Activated CD4-positive, alpha-beta T cell treated with anti-CD3 and anti-CD28 coated beads, Interleukin-2, amount 50 U/mL, for 16 hours (primary cell): Measurements from ENCODE around the gene TRIM69.
"Not testable (repeated sequence)": the region's sequence is repeated elsewhere in the genome, so short reads cannot be mapped to it uniquely, and the experiment has no call there.

Experiments
- DNase-seq: peaks from one replicate; pipeline ENCODE4 v3.0.0-alpha.2; 2020

TRIM69 gene

GRCh38 chr15:44753345-44753744 lies 17.0 kb downstream of the TRIM69 start:
- DNase-seq, result no peak

GRCh38 chr15:44763187-44763586 lies 26.9 kb downstream of the TRIM69 start:
- DNase-seq, result no peak

- DNase-seq, result no peak
Observed at GRCh38 chr15:44763848-44764247, 27.5 kb downstream of the TRIM69 start.

GRCh38 chr15:44765036-44765435 lies 28.7 kb downstream of the TRIM69 start:
- no peak for DNase-seq

GRCh38 chr15:44769521-44769920 lies 33.2 kb downstream of the TRIM69 start:
- no peak for DNase-seq

GRCh38 chr15:44770715-44771114 lies 34.4 kb downstream of the TRIM69 start:
- DNase-seq, result not testable (repeated sequence)

- DNase-seq, result no peak
Observed at GRCh38 chr15:44775953-44776352, 39.6 kb downstream of the TRIM69 start.

GRCh38 chr15:44779761-44780160 lies 43.4 kb downstream of the TRIM69 start:
- DNase-seq, result no peak

GRCh38 chr15:44780608-44781007 lies 44.3 kb downstream of the TRIM69 start:
- DNase-seq, result no peak

- DNase-seq, result no peak
Observed at GRCh38 chr15:44781128-44781810, 44.9 kb downstream of the TRIM69 start.

GRCh38 chr15:44782516-44782915 lies 46.2 kb downstream of the TRIM69 start:
- DNase-seq, result no peak

GRCh38 chr15:44784918-44785274 lies 48.6 kb downstream of the TRIM69 start:
- not testable (repeated sequence) for DNase-seq

GRCh38 chr15:44788748-44789147 lies 52.4 kb downstream of the TRIM69 start:
- peak; percentile 65 for DNase-seq

GRCh38 chr15:44790215-44790614 lies 53.9 kb downstream of the TRIM69 start:
- no peak for DNase-seq

GRCh38 chr15:44790656-44791055 lies 54.3 kb downstream of the TRIM69 start:
- no peak for DNase-seq

GRCh38 chr15:44792715-44793114 lies 56.4 kb downstream of the TRIM69 start:
- DNase-seq, result no peak

- DNase-seq, result no peak
Observed at GRCh38 chr15:44794072-44794471, 57.7 kb downstream of the TRIM69 start.

GRCh38 chr15:44796508-44796907 lies 60.2 kb downstream of the TRIM69 start:
- DNase-seq, result no peak

- no peak for DNase-seq
Observed at GRCh38 chr15:44798826-44799225, 62.5 kb downstream of the TRIM69 start.

- DNase-seq, result no peak
Observed at GRCh38 chr15:44801364-44801763, 65.0 kb downstream of the TRIM69 start.

GRCh38 chr15:44801797-44802196 lies 65.5 kb downstream of the TRIM69 start:
- DNase-seq, result no peak

GRCh38 chr15:44802336-44802735 lies 66.0 kb downstream of the TRIM69 start:
- peak; percentile 28 for DNase-seq

GRCh38 chr15:44804298-44805046 lies 68.1 kb downstream of the TRIM69 start:
- DNase-seq, result no peak

- no peak for DNase-seq
Observed at GRCh38 chr15:44808557-44808956, 72.2 kb downstream of the TRIM69 start.

GRCh38 chr15:44810237-44810636 lies 73.9 kb downstream of the TRIM69 start:
- DNase-seq, result no peak
